Hematopoietic multipotent progenitor cell treated with erythropoietin and hydrocortisone succinate and interleukin-3 and kit ligand, for 6 days (in vitro differentiated cells): ENCODE results near the gene TDRD12.
"Not testable (repeated sequence)": the region's sequence is repeated elsewhere in the genome, so short reads cannot be mapped to it uniquely, and the experiment has no call there.

Experiments used
- DNase-seq: peaks from one replicate; pipeline ENCODE4 v3.0.0-alpha.2; 2015

Gene TDRD12

DNA sequence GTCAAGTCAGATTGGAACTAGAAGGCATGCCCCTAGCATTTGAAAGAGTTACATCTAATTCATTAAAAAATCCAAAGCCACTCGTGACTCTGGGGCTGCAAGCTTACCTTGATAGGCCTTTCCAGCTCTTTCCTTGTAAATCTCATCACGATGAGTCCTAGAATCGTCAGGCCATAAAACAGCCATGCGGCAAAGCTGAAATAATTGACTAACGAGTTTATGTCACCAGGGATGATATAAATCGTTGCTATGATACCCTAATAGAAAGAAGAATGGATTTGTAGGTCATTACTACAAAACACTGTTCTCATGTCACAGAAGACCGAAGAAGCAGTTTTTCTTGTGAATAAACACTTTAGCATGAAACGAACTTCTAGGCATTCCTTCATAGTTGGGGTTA, 122.5 kb downstream of the TDRD12 start:
- no peak for DNase-seq

- no peak for DNase-seq
These were observed 124.2 kb downstream of the TDRD12 start for GRCh38 chr19:32843716-32844245.

DNA sequence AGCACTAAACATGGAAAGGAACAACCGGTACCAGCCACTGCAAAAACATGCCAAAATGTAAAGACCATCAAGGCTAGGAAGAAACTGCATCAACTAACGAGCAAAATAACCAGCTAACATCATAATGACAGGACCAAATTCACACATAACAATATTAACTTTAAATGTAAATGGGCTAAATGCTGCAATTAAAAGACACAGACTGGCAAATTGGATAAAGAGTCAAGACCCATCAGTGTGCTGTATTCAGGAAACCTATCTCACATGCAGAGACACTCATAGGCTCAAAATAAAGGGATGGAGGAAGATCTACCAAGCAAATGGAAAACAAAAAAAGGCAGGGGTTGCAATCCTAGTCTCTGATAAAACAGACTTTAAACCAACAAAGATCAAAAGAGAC, 128.5 kb downstream of the TDRD12 start:
- DNase-seq, result not testable (repeated sequence)

DNA sequence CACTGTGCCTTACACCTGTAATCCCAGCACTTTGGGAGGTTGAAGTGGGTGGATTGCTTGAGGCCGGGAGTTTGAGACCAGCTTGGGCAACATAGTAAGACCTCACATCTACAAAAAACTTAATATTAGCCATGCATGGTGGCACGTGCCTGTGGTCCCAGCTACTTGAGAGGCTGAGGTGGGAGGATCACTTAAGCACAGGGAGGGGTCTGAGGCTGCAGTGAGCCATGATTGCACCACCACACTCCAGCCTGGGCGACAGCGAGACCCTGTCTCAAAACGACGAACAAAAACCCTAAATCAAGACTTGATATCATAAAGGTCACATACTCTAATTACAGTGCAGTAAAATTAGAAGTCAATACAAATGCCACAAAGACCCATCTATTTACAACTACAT, 132.6 kb downstream of the TDRD12 start:
- DNase-seq, result no peak

- DNase-seq, result not testable (repeated sequence)
These were observed 137.3 kb downstream of the TDRD12 start for GRCh38 chr19:32856818-32857217.

- no peak for DNase-seq
These were observed 138.0 kb downstream of the TDRD12 start for GRCh38 chr19:32857584-32857983.

GRCh38 chr19:32858155-32858554, 138.6 kb downstream of the TDRD12 start:
- no peak for DNase-seq

DNA sequence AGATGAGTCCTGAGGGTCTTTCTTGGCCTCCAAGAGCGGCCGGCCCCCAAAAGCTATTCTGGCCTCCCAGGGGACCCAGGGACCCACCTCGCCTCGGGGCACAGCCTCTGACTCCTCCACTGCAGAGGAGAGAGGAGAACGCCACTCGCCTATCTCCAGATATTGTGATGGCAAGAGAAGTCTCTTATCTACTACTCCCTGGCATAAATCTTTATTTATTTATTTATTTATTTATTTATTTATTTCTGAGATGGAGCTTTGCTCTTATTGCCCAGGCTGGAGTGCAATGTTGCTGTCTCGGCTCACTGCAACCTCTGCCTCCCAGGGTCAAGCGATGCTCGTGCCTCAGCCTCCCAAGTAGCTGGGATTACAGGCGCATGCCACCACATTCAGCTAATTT, 139.0 kb downstream of the TDRD12 start:
- no peak for DNase-seq

DNA sequence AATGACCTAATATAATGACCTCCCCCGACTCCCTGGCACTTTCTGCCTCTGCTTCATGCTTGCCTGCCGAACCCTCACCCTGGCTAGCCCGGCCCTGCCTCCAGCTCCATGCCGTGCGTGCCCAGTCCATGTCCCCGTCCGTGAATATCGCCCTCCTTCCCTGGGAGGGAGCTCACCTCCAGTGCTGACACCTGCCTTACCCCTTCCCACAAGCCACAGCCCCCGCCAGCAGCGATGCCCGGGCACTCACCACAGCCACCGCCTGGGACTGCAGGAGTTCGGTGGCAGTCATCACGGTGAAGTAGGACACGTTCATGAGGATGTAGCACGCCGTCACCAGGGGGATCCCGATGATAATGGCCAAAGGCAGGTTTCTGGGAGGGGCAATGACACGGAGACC, 140.0 kb downstream of the TDRD12 start:
- no peak for DNase-seq

DNA sequence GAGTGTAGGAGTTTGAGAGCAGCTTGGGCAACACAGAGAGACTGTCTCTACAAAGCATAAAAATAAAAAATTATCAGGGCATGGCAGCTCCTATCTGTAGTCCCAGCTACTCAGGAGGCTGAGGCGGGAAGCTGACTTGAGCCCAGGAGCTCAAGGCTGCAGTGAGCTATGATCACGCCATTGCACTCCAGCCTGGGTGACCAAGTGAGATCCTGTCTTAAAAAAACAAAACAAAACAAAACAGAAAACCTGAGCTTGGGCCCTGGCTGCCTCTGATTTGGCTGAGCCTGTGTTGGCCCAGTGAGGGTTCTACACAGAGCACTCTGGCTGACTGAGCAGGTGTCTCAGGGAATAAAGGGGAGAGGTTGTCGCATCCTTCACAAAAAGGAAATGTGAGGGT, 142.0 kb downstream of the TDRD12 start:
- no peak for DNase-seq

GRCh38 chr19:32862173-32862572, 142.6 kb downstream of the TDRD12 start:
- no peak for DNase-seq

GRCh38 chr19:32862741-32863140, 143.2 kb downstream of the TDRD12 start:
- DNase-seq, result no peak

GRCh38 chr19:32863301-32863700, 143.7 kb downstream of the TDRD12 start:
- no peak for DNase-seq

GRCh38 chr19:32863841-32864240, 144.3 kb downstream of the TDRD12 start:
- no peak for DNase-seq

DNA sequence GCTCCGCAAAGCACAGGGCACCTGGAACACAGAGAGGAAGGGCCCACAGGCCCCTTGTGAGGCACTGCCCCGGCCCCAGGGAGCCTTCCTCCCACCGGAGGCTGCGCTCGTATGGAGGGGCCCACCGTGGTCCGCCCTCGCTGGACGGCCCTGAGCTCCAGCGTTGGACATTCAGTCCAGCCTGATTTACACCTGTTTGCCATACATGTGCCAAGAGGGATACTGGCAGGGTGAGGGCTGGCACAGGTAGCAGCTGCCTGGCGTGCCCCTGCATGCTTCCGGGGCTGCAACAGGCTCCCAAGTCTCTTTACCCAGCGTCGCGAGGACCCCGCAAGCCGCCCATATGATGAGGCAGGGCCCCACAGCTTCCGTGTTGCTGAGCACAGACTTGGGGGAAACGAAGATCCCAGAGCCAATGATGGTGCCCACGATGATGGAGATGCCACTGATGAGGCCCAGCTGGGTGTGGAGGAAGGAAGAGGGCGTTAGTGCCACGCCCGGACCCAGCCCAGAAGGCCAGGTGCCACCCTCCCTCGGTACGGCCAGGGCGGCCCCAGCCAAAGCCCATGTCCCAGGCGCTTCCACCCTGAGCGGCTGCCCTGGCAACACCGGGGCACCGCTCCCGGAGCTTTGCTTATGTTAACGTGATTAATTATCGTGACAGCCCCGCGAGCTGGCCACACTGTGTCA, 144.9 kb downstream of the TDRD12 start:
- no peak for DNase-seq

DNA sequence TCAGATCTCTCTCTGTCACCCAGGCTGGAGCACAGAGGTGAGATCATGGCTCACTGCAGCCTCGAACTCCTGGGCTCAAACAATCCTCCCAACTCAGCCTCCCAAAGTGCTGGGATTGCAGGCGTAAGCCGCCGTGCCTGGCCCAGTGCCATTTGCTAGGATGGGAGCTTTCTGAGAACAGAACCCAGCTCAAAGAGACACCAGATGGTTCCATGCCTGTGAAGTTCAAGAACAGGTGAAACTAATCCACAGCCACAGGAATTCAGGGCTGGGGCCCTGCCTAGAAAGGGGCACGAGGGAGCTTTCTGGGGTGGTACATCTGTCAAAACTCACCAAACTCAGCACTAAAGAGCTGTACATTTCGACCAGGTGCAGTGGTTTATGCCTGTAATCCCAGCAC, 145.8 kb downstream of the TDRD12 start:
- no peak for DNase-seq

DNA sequence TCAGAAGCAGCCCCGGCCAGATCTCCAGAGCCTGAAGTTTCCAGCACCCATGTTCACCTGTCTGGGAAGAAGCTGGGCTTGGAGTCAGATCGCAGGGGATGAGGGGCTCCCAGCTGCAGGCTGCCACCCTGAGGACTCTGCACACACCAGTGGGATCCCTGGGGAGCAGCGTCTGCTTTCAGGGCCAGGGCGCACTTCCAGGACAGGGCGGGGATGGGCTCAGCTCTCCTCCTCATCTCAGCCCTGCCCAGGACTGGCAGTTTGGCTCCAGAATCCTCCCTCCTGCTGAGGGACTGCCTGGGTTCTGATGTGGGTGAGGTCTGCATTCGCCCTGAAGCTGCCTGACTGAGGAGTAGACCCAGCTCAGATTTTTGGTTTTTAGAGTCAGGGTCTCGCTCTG, 146.5 kb downstream of the TDRD12 start:
- DNase-seq, result no peak

DNA sequence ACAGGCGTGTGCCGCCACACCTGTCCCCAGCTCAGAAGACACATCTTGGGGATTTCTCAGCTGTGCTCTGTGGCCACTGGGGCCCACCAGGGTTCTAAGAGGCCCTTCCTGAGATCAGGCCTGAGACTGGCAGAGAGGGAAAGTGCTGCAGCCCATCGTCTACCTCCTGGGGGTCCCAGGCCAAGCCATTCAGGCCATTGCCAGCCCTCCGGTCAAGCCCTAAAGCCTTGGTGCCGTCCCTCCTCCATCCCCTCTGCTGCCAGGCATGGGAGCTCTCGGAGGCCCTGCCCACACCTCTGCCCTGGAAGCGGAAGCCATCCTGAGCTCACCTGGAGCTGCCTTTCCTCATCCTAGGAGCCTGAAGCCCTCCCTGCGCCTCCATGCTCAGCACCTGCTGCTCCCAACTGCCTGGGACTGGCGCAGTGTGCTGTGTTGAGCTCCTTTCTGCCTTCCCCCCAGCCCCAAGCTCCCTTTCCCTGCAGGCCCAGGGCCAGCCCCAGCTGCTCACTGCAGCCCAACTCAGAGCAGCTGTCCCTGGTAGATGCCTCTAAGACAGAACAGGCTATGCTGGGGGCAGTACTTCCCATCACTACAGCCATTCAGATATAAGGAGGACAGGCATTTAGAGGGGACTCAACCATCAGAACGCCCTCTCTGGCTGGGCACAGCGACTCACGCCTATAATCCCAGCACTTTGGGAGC, 147.1 kb downstream of the TDRD12 start:
- no peak for DNase-seq

DNA sequence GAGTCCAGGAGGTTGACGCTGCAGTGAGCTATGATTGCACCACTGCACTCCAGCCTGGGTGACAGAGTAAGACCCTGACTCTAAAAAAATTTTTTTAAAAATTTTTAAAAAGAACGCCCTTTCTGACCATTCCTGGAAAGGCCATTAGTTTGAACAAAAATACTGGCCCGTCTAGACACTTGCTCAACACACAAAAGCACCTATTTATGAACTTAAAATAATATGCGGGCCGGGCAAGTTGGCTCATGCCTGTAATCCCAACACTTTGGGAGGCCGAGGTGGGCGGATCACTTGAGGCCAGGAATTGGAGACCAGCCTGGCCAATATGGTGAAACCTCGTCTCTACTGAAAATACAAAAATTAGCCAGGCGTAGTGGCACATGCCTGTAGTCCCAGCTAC, 147.9 kb downstream of the TDRD12 start:
- not testable (repeated sequence) for DNase-seq

GRCh38 chr19:32868206-32868950, 148.8 kb downstream of the TDRD12 start:
- no peak for DNase-seq

DNA sequence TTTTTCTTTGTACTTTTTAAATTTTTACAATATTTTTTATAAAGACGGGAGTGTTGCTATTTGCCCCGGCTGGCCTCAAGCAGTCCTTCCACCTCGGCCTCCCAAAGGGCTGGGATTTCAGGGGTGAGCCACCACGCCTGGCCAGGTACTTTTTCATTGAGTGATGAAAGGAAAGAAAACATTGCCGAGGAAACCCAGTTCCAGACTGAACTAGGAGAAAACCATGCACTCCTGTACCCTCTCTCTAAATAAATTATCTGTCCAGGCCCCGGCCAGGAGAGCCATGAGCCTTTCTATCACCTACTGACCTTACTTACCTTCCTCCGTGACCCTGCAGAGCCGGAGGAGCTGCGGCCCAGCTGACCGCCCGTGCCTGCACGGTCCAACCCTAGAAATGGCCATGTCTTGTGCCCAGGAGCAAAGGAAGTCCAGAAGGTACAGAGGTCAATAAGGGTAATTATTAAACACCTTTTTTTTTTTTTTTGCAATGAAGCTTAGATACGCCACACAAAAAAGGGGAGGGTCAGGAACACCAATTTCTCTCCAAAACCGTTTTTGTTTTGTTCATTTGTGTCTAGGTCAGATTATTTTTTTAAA, 149.9 kb downstream of the TDRD12 start, which contains the start of gene SLC7A9:
SLC7A9 (minus strand) TSS at position 399 of the 597 bp plus-strand sequence. CDS start 1,233 bp downstream, outside the sequence.
- no peak for DNase-seq

GRCh38 chr19:32869966-32870573, 150.5 kb downstream of the TDRD12 start:
- no peak for DNase-seq

- DNase-seq, result no peak
These were observed 151.4 kb downstream of the TDRD12 start for GRCh38 chr19:32870981-32871451.
